ENCODE data around the gene MBP.

- TF ChIP-seq CTCF (IDR thresholded peaks at IDR 0.05) (no peak), POLR2A (IDR thresholded peaks at IDR 0.05) (no peak)
Measured at GRCh38 chr18:77119101-77119850, 13.3 kb downstream of the MBP start.

Measured in thyroid gland (tissue), 4 donors.